IMR-90 (cell line): ENCODE measurements around the gene CFAP119. TPM values are rescaled to one million over a fixed set of nuclear protein-coding genes. Genes with fewer than 3 reads are reported as not detected.
A peak's percentile ranks its signal among the peaks of the same experiment; 100 is the strongest.

Source experiments
- ATAC-seq: fragments of 200-7000 bp; cut with Tn5 transposase; 2 replicates; pipeline ENCODE4 v1.9.1; 2020; ENCODE audit warnings: low read depth, mild to moderate bottlenecking, moderate library complexity
- BruUV-seq: library from RNA; stranded (reverse); fragments of 400-500 nt; replicated peaks from 2 replicates; lab custom pipeline; 2021; lab: Mats Ljungman, UMichigan
- CTCF ChIA-PET: fragments of 300-600 bp; formaldehyde crosslinking; extraction: SDS; loops from one replicate; lab custom pipeline; 2021; ENCODE audit warnings: antibody characterized with exemption; lab: Yijun Ruan, JAX
- POLR2A ChIA-PET: fragments of 300-600 bp; sonication (Branson Sonifier 250); formaldehyde crosslinking; loops from one replicate; lab custom pipeline; 2022; ENCODE audit warnings: antibody characterized with exemption; ENCODE audit not compliant: unreplicated experiment; lab: Charles Lee
- DNase-seq: peaks from one replicate; pipeline ENCODE4 v3.0.0; 2013
- H2AFZ ChIP-seq: replicated peaks from 2 replicates; pipeline ENCODE3; 2013; ENCODE audit warnings: low read length, mild to moderate bottlenecking; ENCODE audit not compliant: poor library complexity
- H2AK5ac ChIP-seq: 2 replicates; pipeline ENCODE4 v1.6.1; 2013; ENCODE audit warnings: low read depth, low read length, inconsistent platforms
- H2AK9ac ChIP-seq: replicated peaks from 2 replicates; pipeline ENCODE3; 2013; ENCODE audit warnings: mild to moderate bottlenecking, low read depth, low read length, moderate library complexity; ENCODE audit not compliant: poor library complexity
- H2BK120ac ChIP-seq: 2 replicates; pipeline ENCODE4 v1.6.1; 2013; ENCODE audit warnings: low read depth, low read length, inconsistent platforms
- H2BK15ac ChIP-seq: 3 replicates; pipeline ENCODE4 v1.6.1; 2013; ENCODE audit warnings: low read depth, low read length, inconsistent platforms
- H2BK20ac ChIP-seq: 2 replicates; pipeline ENCODE4 v1.6.1; 2013; ENCODE audit warnings: low read depth, mild to moderate bottlenecking, inconsistent platforms, low read length, moderate library complexity
- H2BK5ac ChIP-seq: 2 replicates; pipeline ENCODE4 v1.6.1; 2013; ENCODE audit warnings: mild to moderate bottlenecking, low read depth, low read length, inconsistent platforms; ENCODE audit not compliant: poor library complexity, severe bottlenecking
- H3K14ac ChIP-seq: replicated peaks from 2 replicates; pipeline ENCODE4 v1.6.1; 2013; ENCODE audit warnings: low read depth, low read length, inconsistent platforms
- H3K18ac ChIP-seq: 2 replicates; pipeline ENCODE4 v1.6.1; 2013; ENCODE audit warnings: low read depth, low read length, control low read depth
- H3K23ac ChIP-seq: 2 replicates; pipeline ENCODE4 v1.6.1; 2013; ENCODE audit warnings: low read depth, low read length, inconsistent platforms
- H3K27ac ChIP-seq: 2 replicates; pipeline ENCODE4 v1.5.1; 2013; ENCODE audit warnings: mild to moderate bottlenecking, control low read depth, low read length; ENCODE audit not compliant: insufficient read depth
- H3K27me3 ChIP-seq: 2 replicates; pipeline ENCODE4 v1.6.1; 2013; ENCODE audit warnings: low read length; ENCODE audit not compliant: control insufficient read depth, insufficient read depth
- H3K36me3 ChIP-seq: 2 replicates; pipeline ENCODE4 v1.6.1; 2013; ENCODE audit warnings: low read length, mixed read lengths; ENCODE audit not compliant: control insufficient read depth, insufficient read depth
- H3K4ac ChIP-seq: 2 replicates; pipeline ENCODE4 v1.6.1; 2013; ENCODE audit warnings: low read depth, low read length, inconsistent platforms
- H3K4me1 ChIP-seq: 2 replicates; pipeline ENCODE4 v1.6.1; 2013; ENCODE audit warnings: low read length, mixed read lengths; ENCODE audit not compliant: control insufficient read depth, insufficient read depth
- H3K4me2 ChIP-seq: 2 replicates; pipeline ENCODE4 v1.6.1; 2013; ENCODE audit warnings: low read depth, mild to moderate bottlenecking, control low read depth, low read length, moderate library complexity
- H3K4me3 ChIP-seq: 2 replicates; pipeline ENCODE4 v1.5.1; 2013; ENCODE audit warnings: low read depth, mild to moderate bottlenecking, control low read depth, low read length, moderate library complexity; ENCODE audit not compliant: insufficient read depth
- H3K56ac ChIP-seq: 2 replicates; pipeline ENCODE4 v1.6.1; 2013; ENCODE audit warnings: low read length, inconsistent platforms; ENCODE audit not compliant: insufficient read depth; ENCODE audit errors: extremely low read depth
- H3K79me1 ChIP-seq, 2 experiments: 2 replicates each; pipeline ENCODE4 v1.6.1; 2013; ENCODE audit warnings: low read length in 2 of 2, inconsistent platforms in 1 of 2, low read depth in 1 of 2
- H3K9ac ChIP-seq: 2 replicates; pipeline ENCODE4 v1.6.1; 2013; ENCODE audit warnings: low read depth, low read length, control low read depth
- H3K9me1 ChIP-seq: 2 replicates; pipeline ENCODE4 v1.6.1; 2013; ENCODE audit warnings: low read length, inconsistent platforms; ENCODE audit not compliant: insufficient read depth
- H3K9me3 ChIP-seq: 2 replicates; pipeline ENCODE4 v1.6.1; 2013; ENCODE audit warnings: low read length; ENCODE audit not compliant: control insufficient read depth, insufficient read depth
- H4K20me1 ChIP-seq: 2 replicates; pipeline ENCODE4 v1.6.1; 2013; ENCODE audit warnings: low read length, inconsistent platforms; ENCODE audit not compliant: insufficient read depth
- H4K5ac ChIP-seq: 2 replicates; pipeline ENCODE4 v1.6.1; 2013; ENCODE audit warnings: mild to moderate bottlenecking, low read depth, low read length, control low read depth
- H4K8ac ChIP-seq, 2 experiments: 2 replicates each; pipeline ENCODE4 v1.6.1; 2013; ENCODE audit warnings: low read depth in 2 of 2, low read length in 2 of 2, control low read depth in 1 of 2, inconsistent platforms in 1 of 2
- H4K91ac ChIP-seq: 2 replicates; pipeline ENCODE4 v1.6.1; 2013; ENCODE audit warnings: low read depth, low read length, inconsistent platforms; ENCODE audit not compliant: insufficient read depth
- BHLHE40 ChIP-seq: fragments of 150-350 bp; IDR thresholded peaks from 2 replicates; pipeline ENCODE4 v1.6.1; 2016; ENCODE audit warnings: mild to moderate bottlenecking, low read depth, low read length
- FOS ChIP-seq: fragments of 150-350 bp; IDR thresholded peaks from 2 replicates; pipeline ENCODE4 v1.6.1; 2016; ENCODE audit warnings: low read depth, low read length
- MAZ ChIP-seq: IDR thresholded peaks from 2 replicates; pipeline ENCODE4 v1.6.1; 2012; ENCODE audit warnings: low read depth, mild to moderate bottlenecking, low read length, improper control_type of control experiment, moderate library complexity, borderline replicate concordance
- MXI1 ChIP-seq: IDR thresholded peaks from 2 replicates; pipeline ENCODE4 v1.6.1; 2012; ENCODE audit warnings: low read depth, mild to moderate bottlenecking, low read length, moderate library complexity, borderline replicate concordance
- NFE2L2 ChIP-seq: fragments of 150-350 bp; IDR thresholded peaks from 2 replicates; pipeline ENCODE4 v1.6.1; 2016; ENCODE audit warnings: low read depth, mild to moderate bottlenecking, low read length
- POLR2A ChIP-seq: IDR thresholded peaks from 2 replicates; pipeline ENCODE4 v1.6.1; 2012; ENCODE audit warnings: mild to moderate bottlenecking, low read depth, low read length
- RAD21 ChIP-seq: IDR thresholded peaks from 2 replicates; pipeline ENCODE4 v1.6.1; 2012; ENCODE audit warnings: low read length, improper control_type of control experiment
- WGBS, 2 experiments: methylation state at CpG; one replicate each; pipeline versions ENCODE4 v1.1.5 to v1.1.7; 2013; ENCODE audit warnings: missing lambda C conversion rate in 2 of 2; ENCODE audit not compliant: insufficient read length in 1 of 2; ENCODE audit errors: extremely low coverage in 2 of 2; 5-methylcytosine and 5-hydroxymethylcytosine counted together
- dilution Hi-C: fragments of 300-500 bp; cut with HindIII; formaldehyde crosslinking; loops from one replicate; pipeline ENCODE4 v1.14.3; 2018; ENCODE audit warnings: low sequenced_read_pairs; ENCODE audit not compliant: unreplicated experiment
- in situ Hi-C: fragments of 300-500 bp; cut with MboI; formaldehyde crosslinking; loops from 3 replicates; pipeline ENCODE4 v1.14.3; 2019; ENCODE audit warnings: low sequenced_read_pairs, inconsistent platforms, mixed read lengths
- intact Hi-C: fragments of 100-400 bp; cut with micrococcal nuclease; formaldehyde crosslinking; loops from 2 replicates; pipeline ENCODE4 v1.10.0; 2022
- polyA plus RNA-seq, 3 experiments: library from polyadenylated mRNA; depleted of rRNA; stranded (reverse); fragments of >200 nt; gene quantifications; 2 replicates each; pipeline ENCODE4 v1.2.3, GENCODE V29; 2012; ENCODE audit warnings: low replicate concordance in 1 of 3
- total RNA-seq: library from RNA; depleted of rRNA; stranded (reverse); fragments of >200 nt; gene quantifications from 2 replicates; pipeline ENCODE4 v1.2.3, GENCODE V29; 2012
- TF ChIP-seq, protein P1 (sequence below): fragments of 150-350 bp; IDR thresholded peaks from 2 replicates; pipeline ENCODE4 v1.6.1; 2017; ENCODE audit warnings: mild to moderate bottlenecking, antibody characterized with exemption, low read length, low read depth
- TF ChIP-seq, protein P2 (sequence below): fragments of 150-350 bp; IDR thresholded peaks from 2 replicates; pipeline ENCODE4 v1.6.1; 2016; ENCODE audit warnings: low read depth, mild to moderate bottlenecking, low read length, moderate library complexity, borderline replicate concordance

Gene CFAP119
- total and polyA plus RNA-seq, 2 of the 4 experiments (the other 2 are of a cell fraction): 0.90 to 7.6 TPM

DNA sequence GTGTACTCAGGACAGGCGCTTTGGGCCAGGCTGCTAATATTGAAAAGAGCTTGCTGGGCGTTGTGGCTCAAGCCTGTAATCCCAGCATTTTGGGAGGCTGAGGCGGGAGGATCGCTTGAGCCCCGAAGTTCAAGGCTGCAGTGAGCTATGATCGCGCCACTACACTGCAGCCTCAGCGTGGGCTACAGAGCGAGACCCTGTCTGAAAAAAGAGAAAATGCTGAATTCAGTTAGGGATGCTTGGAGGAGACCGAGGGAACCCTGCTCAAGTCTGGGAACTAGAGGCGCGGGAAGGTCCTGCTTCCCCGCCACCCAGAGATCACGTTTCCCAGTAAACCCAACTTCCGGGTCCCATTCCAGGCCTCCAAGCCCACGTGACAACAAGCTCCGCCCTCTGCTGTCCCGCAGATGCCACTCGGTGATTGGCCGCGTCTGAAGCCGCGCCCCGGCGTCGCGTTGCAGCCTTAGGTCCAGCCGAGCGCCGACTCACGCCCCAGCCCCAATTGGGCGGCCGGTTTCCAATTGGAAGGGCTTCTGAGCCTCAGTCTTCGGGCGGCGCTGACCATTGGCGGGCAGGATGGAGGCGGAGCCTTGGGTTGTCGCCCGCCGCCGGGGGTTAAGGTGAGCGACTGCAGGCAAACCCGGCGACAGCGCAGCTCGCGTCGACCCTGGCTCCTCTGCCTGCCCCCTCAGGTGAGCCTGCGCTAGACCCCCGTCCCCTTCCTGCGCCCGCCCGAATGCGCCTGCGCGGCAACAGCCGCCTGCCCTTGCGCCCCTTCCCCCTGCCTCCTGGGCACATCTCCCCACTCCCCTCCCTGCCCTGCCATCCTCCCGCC lies 13.8 kb downstream of the CFAP119 start, which contains the start of gene PHKG2:
PHKG2 (plus strand) TSS at position 627 of the 835 bp plus-strand sequence. CDS start 396 bp downstream, outside the sequence.
- H3K14ac ChIP-seq: peak within 1 kb of the TSS; percentile 96
- WGBS, 2 experiments: 4% methylated on average over 45 of the region's 60 CpGs; no CpG with 5 or more reads in 1 of the 2 experiments
- H3K9me1 ChIP-seq: peaks cover 12% of the 10 kb centered on the region; the same call in 1 of the 2 replicates
- H3K4ac ChIP-seq: peak within 1 kb of the TSS; percentile 95
- ChIA-PET CTCF (no interaction called here), POLR2A (no interaction called here)
- no peaks in the 10 kb centered on the region; the same call in 1 of the 2 replicates for H4K20me1 ChIP-seq
- dilution Hi-C loops: no loop called here
- peaks cover 20% of the 10 kb centered on the region; the same call in 1 of the 2 replicates for H3K36me3 ChIP-seq
- peak within 1 kb of the TSS; percentile 89 for H3K27ac ChIP-seq
- in situ Hi-C loops: no loop called here
- H2BK20ac ChIP-seq: 0 out of 2 replicates have a peak within 1 kb of the TSS, but pooled peaks have one; percentile 33
- H2BK120ac ChIP-seq: peak within 1 kb of the TSS; percentile 48; the same call in 1 of the 2 replicates
- peak within 1 kb of the TSS; percentile 80 for H2BK5ac ChIP-seq
- ATAC-seq (peak; percentile 99), DNase-seq (peak; percentile 98)
- H4K91ac ChIP-seq: peak within 1 kb of the TSS; percentile 82
- peak within 1 kb of the TSS; percentile 94 to 98 for H4K8ac ChIP-seq
- H3K4me2 ChIP-seq: peak within 1 kb of the TSS; percentile 96
- H4K5ac ChIP-seq: peak within 1 kb of the TSS; percentile 96
- H2AK9ac ChIP-seq: peak within 1 kb of the TSS; percentile 90
- peaks cover 22 to 36% of the 10 kb centered on the region in 2 experiments for H3K79me1 ChIP-seq
- H2AK5ac ChIP-seq: peak within 1 kb of the TSS; percentile 67
- H3K4me3 ChIP-seq: peak within 1 kb of the TSS; percentile 81
- H3K56ac ChIP-seq: peak within 1 kb of the TSS; percentile 45; the same call in 1 of the 2 replicates
- H3K4me1 ChIP-seq: no peaks in the 10 kb centered on the region
- H2BK15ac ChIP-seq: no peak within 1 kb of the TSS
- H3K18ac ChIP-seq: peak within 1 kb of the TSS; percentile 48; the same call in 1 of the 2 replicates
- TF ChIP-seq, protein P1, sequence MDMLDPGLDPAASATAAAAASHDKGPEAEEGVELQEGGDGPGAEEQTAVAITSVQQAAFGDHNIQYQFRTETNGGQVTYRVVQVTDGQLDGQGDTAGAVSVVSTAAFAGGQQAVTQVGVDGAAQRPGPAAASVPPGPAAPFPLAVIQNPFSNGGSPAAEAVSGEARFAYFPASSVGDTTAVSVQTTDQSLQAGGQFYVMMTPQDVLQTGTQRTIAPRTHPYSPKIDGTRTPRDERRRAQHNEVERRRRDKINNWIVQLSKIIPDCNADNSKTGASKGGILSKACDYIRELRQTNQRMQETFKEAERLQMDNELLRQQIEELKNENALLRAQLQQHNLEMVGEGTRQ: peak; percentile 97
- TF ChIP-seq MXI1 (peak; percentile 76), MAZ (peak; percentile 57; the same call in 1 of the 2 replicates), FOS (no peak), RAD21 (no peak), NFE2L2 (no peak), POLR2A (peak; percentile 66), BHLHE40 (peak; percentile 93)
- TF ChIP-seq, protein P2, sequence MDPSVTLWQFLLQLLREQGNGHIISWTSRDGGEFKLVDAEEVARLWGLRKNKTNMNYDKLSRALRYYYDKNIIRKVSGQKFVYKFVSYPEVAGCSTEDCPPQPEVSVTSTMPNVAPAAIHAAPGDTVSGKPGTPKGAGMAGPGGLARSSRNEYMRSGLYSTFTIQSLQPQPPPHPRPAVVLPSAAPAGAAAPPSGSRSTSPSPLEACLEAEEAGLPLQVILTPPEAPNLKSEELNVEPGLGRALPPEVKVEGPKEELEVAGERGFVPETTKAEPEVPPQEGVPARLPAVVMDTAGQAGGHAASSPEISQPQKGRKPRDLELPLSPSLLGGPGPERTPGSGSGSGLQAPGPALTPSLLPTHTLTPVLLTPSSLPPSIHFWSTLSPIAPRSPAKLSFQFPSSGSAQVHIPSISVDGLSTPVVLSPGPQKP: peak; percentile 6; the same call in 1 of the 2 replicates
- peak within 1 kb of the TSS; percentile 98 for H2AFZ ChIP-seq
- H3K23ac ChIP-seq: peak within 1 kb of the TSS; percentile 92
- intact Hi-C loops: loop anchor here (1.0 kb wide), 2 partner anchors 27 to 173 kb away; no protein-coding TSS in a partner anchor
- BruUV-seq: no TSS peak
- H3K9me3 ChIP-seq: no peaks in the 10 kb centered on the region
- H3K9ac ChIP-seq: peak within 1 kb of the TSS; percentile 91
- H3K27me3 ChIP-seq: no peaks in the 10 kb centered on the region
